Peyer's patch (tissue), 4 donors: ENCODE results near the gene SCN7A. TPM values are rescaled to one million over a fixed set of nuclear protein-coding genes. Genes with fewer than 3 reads are reported as not detected.
A peak's percentile ranks its signal among the peaks of the same experiment; 100 is the strongest.

Experiments
- DNase-seq, 3 donors: peaks; one replicate each; pipeline ENCODE4 v3.0.0-alpha.2; 2017 to 2019
- H3K27ac ChIP-seq, 4 donors: fragments of 200-600 bp; sonication (generic); one replicate each; pipeline ENCODE4 v1.5.1; 2016 to 2019
- H3K27me3 ChIP-seq, 2 donors: fragments of 200-600 bp; sonication (generic); one replicate each; pipeline ENCODE4 v1.5.1; 2019
- H3K36me3 ChIP-seq, 3 donors: fragments of 200-600 bp; sonication (generic); one replicate each; pipeline ENCODE4 v1.5.1; 2016 to 2019
- H3K4me1 ChIP-seq, 4 donors: fragments of 200-600 bp; sonication (generic); one replicate each; pipeline ENCODE4 v1.5.1; 2016 to 2019
- H3K4me3 ChIP-seq, 4 donors: fragments of 200-600 bp; sonication (generic); 1 replicate in 3 of 4; 2 replicates in 1 of 4; pipeline ENCODE4 v1.5.1; 2016 to 2019; ENCODE audit warnings: mild to moderate bottlenecking in 1 of 4
- H3K9me3 ChIP-seq, 4 donors: fragments of 200-600 bp; sonication (generic); one replicate each; pipeline ENCODE4 v1.5.1; 2016 to 2019; ENCODE audit warnings: mild to moderate bottlenecking in 1 of 4
- CTCF ChIP-seq, 6 experiments: fragments of 450-650 bp in 4 of 6; fragments of 200-600 bp in 2 of 6; sonication (generic) in 1 of 6; IDR thresholded peaks; one replicate each; pipeline ENCODE4 v1.5.1; 2017 to 2019; ENCODE audit warnings: antibody characterized with exemption in 6 of 6, mild to moderate bottlenecking in 3 of 6, moderate library complexity in 1 of 6
- POLR2A ChIP-seq, 2 donors: fragments of 450-650 bp; IDR thresholded peaks; one replicate each; pipeline ENCODE4 v1.5.1; 2017; ENCODE audit warnings: antibody characterized with exemption in 2 of 2, mild to moderate bottlenecking in 2 of 2, moderate library complexity in 2 of 2
- total RNA-seq, 4 donors: library from RNA; depleted of rRNA; stranded (reverse); fragments of >200 nt; gene quantifications; one replicate each; pipeline ENCODE4 v1.1.0, GENCODE V29; 2016

SCN7A gene
- total RNA-seq: 1 to 10 TPM; 2.8 to 5.0 (median 3.2) TPM

- Histone ChIP-seq H3K27me3 (no peaks in the 10 kb centered on the region), H3K4me3 (peak within 1 kb of the TSS in 1 of 4 donors; percentile 26), H3K9me3 (no peaks in the 10 kb centered on the region), H3K27ac (no peak within 1 kb of the TSS), H3K36me3 (no peaks in the 10 kb centered on the region), H3K4me1 (no peaks in the 10 kb centered on the region)
- peak; percentile 16 to 46 (median 43) for DNase-seq
- TF ChIP-seq POLR2A (IDR thresholded peaks at IDR 0.05): no peak
- TF ChIP-seq CTCF (IDR thresholded peaks at IDR 0.05): no peak
Observed at GRCh38 chr2:166494140-166494624, at the start of gene SCN7A. Gene SCN7A, minus strand, starts transcription at chr2:166494249. Its CDS starts 16,553 bp downstream, at chr2:166477696.

- H3K4me3 ChIP-seq: no peak overlapping the region
- no peak for DNase-seq
- no peaks in the 10 kb centered on the region for H3K27me3 ChIP-seq
- no peaks in the 10 kb centered on the region for H3K9me3 ChIP-seq
- H3K36me3 ChIP-seq: no peaks in the 10 kb centered on the region
- no peak overlapping the region for H3K27ac ChIP-seq
- no peaks in the 10 kb centered on the region for H3K4me1 ChIP-seq
- TF ChIP-seq POLR2A (IDR thresholded peaks at IDR 0.05) (no peak), CTCF (IDR thresholded peaks at IDR 0.05) (peak in 5 of 6 experiments; percentile 32 to 67 (median 64))
Observed at GRCh38 chr2:166539340-166540162, 45.5 kb upstream of the SCN7A start.

- Histone ChIP-seq H3K4me3 (no peak overlapping the region), H3K36me3 (no peaks in the 10 kb centered on the region), H3K27me3 (no peaks in the 10 kb centered on the region), H3K9me3 (no peaks in the 10 kb centered on the region), H3K4me1 (no peaks in the 10 kb centered on the region), H3K27ac (no peak overlapping the region)
- no peak for TF ChIP-seq POLR2A (IDR thresholded peaks at IDR 0.05)
- no peak for TF ChIP-seq CTCF (IDR thresholded peaks at IDR 0.05)
- no peak for DNase-seq
Observed at GRCh38 chr2:166536111-166536510, 42.1 kb upstream of the SCN7A start.

- Histone ChIP-seq H3K27me3 (no peaks in the 10 kb centered on the region), H3K27ac (no peak overlapping the region), H3K4me1 (no peaks in the 10 kb centered on the region), H3K9me3 (no peaks in the 10 kb centered on the region), H3K4me3 (no peak overlapping the region), H3K36me3 (no peaks in the 10 kb centered on the region)
- no peak for TF ChIP-seq POLR2A (IDR thresholded peaks at IDR 0.05)
- no peak for TF ChIP-seq CTCF (IDR thresholded peaks at IDR 0.05)
- no peak for DNase-seq
Observed at GRCh38 chr2:166521155-166521554, 27.1 kb upstream of the SCN7A start.

- Histone ChIP-seq H3K36me3 (no peaks in the 10 kb centered on the region), H3K9me3 (no peaks in the 10 kb centered on the region), H3K4me1 (no peaks in the 10 kb centered on the region), H3K4me3 (no peak overlapping the region), H3K27ac (no peak overlapping the region), H3K27me3 (no peaks in the 10 kb centered on the region)
- DNase-seq: no peak
- TF ChIP-seq CTCF (IDR thresholded peaks at IDR 0.05) (no peak), POLR2A (IDR thresholded peaks at IDR 0.05) (no peak)
Observed at GRCh38 chr2:166520604-166521003, 26.6 kb upstream of the SCN7A start.
